Right atrium auricular region (tissue), 2 donors: ENCODE measurements around the gene SPAG9. TPM values are rescaled to one million over a fixed set of nuclear protein-coding genes. Genes with fewer than 3 reads are reported as not detected.

Experiments used
- DNase-seq: peaks from one replicate; pipeline ENCODE4 v3.0.0-alpha.2; 2019; ENCODE audit warnings: low spot score
- H3K27ac ChIP-seq, 2 donors: fragments of 200-600 bp; sonication (generic); 1 replicate in 1 of 2; 2 replicates in 1 of 2; pipeline ENCODE4 v1.5.1; 2016 to 2019
- H3K27me3 ChIP-seq, 2 donors: fragments of 200-600 bp; sonication (generic); one replicate each; pipeline versions ENCODE4 v1.5.1 to v1.6.0; 2017 to 2019
- H3K36me3 ChIP-seq: fragments of 200-600 bp; sonication (generic); one replicate; pipeline ENCODE4 v1.5.1; 2016
- H3K4me1 ChIP-seq, 2 donors: fragments of 200-600 bp; sonication (generic); one replicate each; pipeline versions ENCODE4 v1.5.1 to v1.6.0; 2017 to 2019
- H3K4me3 ChIP-seq, 2 donors: fragments of 200-600 bp; sonication (generic); 1 replicate in 1 of 2; 2 replicates in 1 of 2; pipeline ENCODE4 v1.5.1; 2017 to 2019; ENCODE audit warnings: mild to moderate bottlenecking in 1 of 2, moderate library complexity in 1 of 2
- H3K9me3 ChIP-seq, 2 donors: fragments of 200-600 bp; sonication (generic); one replicate each; pipeline ENCODE4 v1.5.1; 2019
- CTCF ChIP-seq, 2 donors: fragments of 200-600 bp; sonication (generic); IDR thresholded peaks; one replicate each; pipeline ENCODE4 v1.5.1; 2019; ENCODE audit warnings: antibody characterized with exemption in 2 of 2
- total RNA-seq, 2 donors: library from RNA; depleted of rRNA; stranded (reverse); fragments of >200 nt; gene quantifications; one replicate each; pipeline ENCODE4 v1.1.0, GENCODE V29; 2016

The SPAG9 gene
- total RNA-seq, 2 donors from 2014 or later = 56.4 to 56.5 TPM

GRCh38 chr17:50972577-50972976 lies 148.1 kb downstream of the SPAG9 start:
- Histone ChIP-seq H3K4me1 (peaks cover 0 to 12% of the 10 kb centered on the region in 2 donors), H3K36me3 (peaks cover 54% of the 10 kb centered on the region), H3K9me3 (no peaks in the 10 kb centered on the region), H3K27me3 (no peaks in the 10 kb centered on the region), H3K27ac (no peak overlapping the region), H3K4me3 (no peak overlapping the region)
- no peak for DNase-seq
- TF ChIP-seq CTCF (IDR thresholded peaks at IDR 0.05) = no peak

GRCh38 chr17:50967795-50968194 lies 152.9 kb downstream of the SPAG9 start:
- no peak for DNase-seq
- peaks cover 40% of the 10 kb centered on the region for H3K36me3 ChIP-seq
- H3K9me3 ChIP-seq = no peaks in the 10 kb centered on the region
- no peak for TF ChIP-seq CTCF (IDR thresholded peaks at IDR 0.05)
- peaks cover 0 to 8% of the 10 kb centered on the region in 2 donors for H3K4me1 ChIP-seq
- H3K27me3 ChIP-seq = no peaks in the 10 kb centered on the region
- peak overlapping the region; percentile 24 to 38 for H3K27ac ChIP-seq
- H3K4me3 ChIP-seq = no peak overlapping the region

GRCh38 chr17:50966163-50966666 lies 154.5 kb downstream of the SPAG9 start:
- no peak for DNase-seq
- no peaks in the 10 kb centered on the region for H3K27me3 ChIP-seq
- no peak for TF ChIP-seq CTCF (IDR thresholded peaks at IDR 0.05)
- H3K4me1 ChIP-seq = peaks cover 0 to 8% of the 10 kb centered on the region in 2 donors
- peaks cover 40% of the 10 kb centered on the region for H3K36me3 ChIP-seq
- no peak overlapping the region for H3K4me3 ChIP-seq
- H3K9me3 ChIP-seq = no peaks in the 10 kb centered on the region
- no peak overlapping the region for H3K27ac ChIP-seq

GRCh38 chr17:50963139-50963538 lies 157.5 kb downstream of the SPAG9 start:
- no peak overlapping the region for H3K4me3 ChIP-seq
- no peak for TF ChIP-seq CTCF (IDR thresholded peaks at IDR 0.05)
- H3K27me3 ChIP-seq = no peaks in the 10 kb centered on the region
- H3K4me1 ChIP-seq = peaks cover 0 to 3% of the 10 kb centered on the region in 2 donors
- no peaks in the 10 kb centered on the region for H3K9me3 ChIP-seq
- H3K36me3 ChIP-seq = peaks cover 20% of the 10 kb centered on the region
- H3K27ac ChIP-seq = no peak overlapping the region
- no peak for DNase-seq

- H3K27me3 ChIP-seq = no peaks in the 10 kb centered on the region
- no peak for DNase-seq
- no peak for TF ChIP-seq CTCF (IDR thresholded peaks at IDR 0.05)
- H3K4me3 ChIP-seq = no peak overlapping the region
- H3K36me3 ChIP-seq = peaks cover 17% of the 10 kb centered on the region
- H3K4me1 ChIP-seq = peaks cover 0 to 4% of the 10 kb centered on the region in 2 donors
- no peak overlapping the region for H3K27ac ChIP-seq
- H3K9me3 ChIP-seq = no peaks in the 10 kb centered on the region
These were observed 159.1 kb downstream of the SPAG9 start for GRCh38 chr17:50961282-50962220.
